GM12878 (cell line): ENCODE measurements around the gene C11orf52. TPM values are rescaled to one million over a fixed set of nuclear protein-coding genes. Genes with fewer than 3 reads are reported as not detected.
A peak's percentile ranks its signal among the peaks of the same experiment; 100 is the strongest.

ENCODE experiments used
- ATAC-seq: fragments of 200-7000 bp; cut with Tn5 transposase; 3 replicates; pipeline ENCODE4 v1.9.1; 2020; ENCODE audit warnings: mild to moderate bottlenecking, moderate library complexity
- BruUV-seq: library from RNA; stranded (reverse); fragments of 400-500 nt; replicated peaks from 2 replicates; lab custom pipeline; 2021; lab: Mats Ljungman, UMichigan
- CTCF ChIA-PET: fragments of 300-600 bp; sonication (Branson Sonifier 250); formaldehyde crosslinking; extraction: SDS; loops from one replicate; lab custom pipeline; 2021; ENCODE audit warnings: inconsistent platforms; lab: Yijun Ruan, JAX
- POLR2A ChIA-PET: fragments of 350-600 bp; formaldehyde crosslinking; extraction: SDS; loops from one replicate; lab custom pipeline; 2021; ENCODE audit warnings: inconsistent platforms; lab: Charles Lee
- RAD21 ChIA-PET: fragments of 300-600 bp; sonication (Branson Sonifier 250); formaldehyde crosslinking; loops from one replicate; lab custom pipeline; 2023; ENCODE audit warnings: antibody characterized with exemption; ENCODE audit not compliant: unreplicated experiment; lab: Charles Lee
- SMC1A ChIA-PET: fragments of 300-600 bp; sonication (Branson Sonifier 250); formaldehyde crosslinking; loops from one replicate; lab custom pipeline; 2023; ENCODE audit not compliant: unreplicated experiment, uncharacterized antibody; lab: Charles Lee
- DNase-seq: peaks from one replicate; pipeline ENCODE4 v3.0.0-alpha.2; 2011; ENCODE audit warnings: low read depth, low spot score
- FAIRE-seq: peaks from 3 replicates; lab custom pipeline; 2011; peaks lifted over from hg19 to GRCh38; lab: Jason Lieb, UNC
- H2AFZ ChIP-seq: 2 replicates; pipeline ENCODE4 v1.6.0; 2011; ENCODE audit warnings: low read depth, low read length, control low read depth; ENCODE audit not compliant: control insufficient read depth
- H3K27ac ChIP-seq: 2 replicates; pipeline ENCODE4 v1.5.1; 2011; ENCODE audit warnings: control low read depth; ENCODE audit not compliant: control insufficient read depth, insufficient read depth
- H3K27me3 ChIP-seq, 2 experiments: replicated peaks in 1 of 2; 2 replicates each; pipeline versions ENCODE4 v1.6.0 to v1.6.1; 2011; ENCODE audit warnings: low read length in 1 of 2; ENCODE audit not compliant: control insufficient read depth in 2 of 2, insufficient read depth in 2 of 2
- H3K36me3 ChIP-seq, 2 experiments: 2 replicates each; pipeline ENCODE4 v1.5.1; 2011; ENCODE audit warnings: low read length in 1 of 2; ENCODE audit not compliant: control insufficient read depth in 2 of 2, insufficient read depth in 2 of 2
- H3K4me1 ChIP-seq: 2 replicates; pipeline ENCODE4 v1.6.1; 2011; ENCODE audit warnings: mild to moderate bottlenecking, low read length, moderate library complexity, mixed read lengths; ENCODE audit not compliant: control insufficient read depth, insufficient read depth
- H3K4me2 ChIP-seq: 2 replicates; pipeline ENCODE4 v1.6.0; 2011; ENCODE audit warnings: control low read depth; ENCODE audit not compliant: control insufficient read depth, insufficient read depth
- H3K4me3 ChIP-seq: fragments of 200-600 bp; sonication (generic); 2 replicates; pipeline ENCODE4 v1.5.1; 2016
- H3K79me2 ChIP-seq: 2 replicates; pipeline ENCODE4 v1.6.0; 2011; ENCODE audit warnings: low read length; ENCODE audit not compliant: control insufficient read depth, insufficient read depth
- H3K9ac ChIP-seq: 2 replicates; pipeline ENCODE4 v1.8.0; 2011; ENCODE audit warnings: low read length, control low read depth, mixed read lengths; ENCODE audit not compliant: control insufficient read depth, insufficient read depth
- H3K9me3 ChIP-seq: replicated peaks from 3 replicates; pipeline ENCODE4 v1.5.1; 2011; ENCODE audit warnings: mild to moderate bottlenecking, low read length; ENCODE audit not compliant: control insufficient read depth, insufficient read depth
- H4K20me1 ChIP-seq: 2 replicates; pipeline ENCODE4 v1.6.0; 2011; ENCODE audit not compliant: control insufficient read depth, insufficient read depth
- CHD2 ChIP-seq: IDR thresholded peaks from 2 replicates; pipeline ENCODE4 v1.6.1; 2011; ENCODE audit warnings: low read depth, low read length, improper control_type of control experiment, borderline replicate concordance
- CHD4 ChIP-seq: fragments of 200-600 bp; sonication (generic); IDR thresholded peaks from 2 replicates; pipeline ENCODE4 v1.6.1; 2016; ENCODE audit warnings: mild to moderate bottlenecking
- CREB1 ChIP-seq: IDR thresholded peaks from 2 replicates; pipeline ENCODE4 v1.6.1; 2012; ENCODE audit warnings: low read depth, mild to moderate bottlenecking, inconsistent platforms
- DPF2 ChIP-seq: fragments of 450-650 bp; IDR thresholded peaks from 2 replicates; pipeline ENCODE4 v1.6.1; 2017; ENCODE audit warnings: mild to moderate bottlenecking
- IRF5 ChIP-seq: fragments of 450-650 bp; IDR thresholded peaks from 2 replicates; pipeline ENCODE4 v1.6.1; 2017; ENCODE audit warnings: borderline replicate concordance
- KAT2A ChIP-seq: conservative IDR thresholded peaks from 2 replicates; pipeline ENCODE4 v1.6.1; 2011; ENCODE audit warnings: low read depth, low read length; ENCODE audit not compliant: control insufficient read depth
- MXI1 ChIP-seq: fragments of 150-350 bp; IDR thresholded peaks from 2 replicates; pipeline ENCODE4 v1.6.1; 2011; ENCODE audit warnings: low read depth, mild to moderate bottlenecking, inconsistent platforms, low read length, improper control_type of control experiment
- RCOR1 ChIP-seq: conservative IDR thresholded peaks from 2 replicates; pipeline ENCODE4 v1.6.1; 2012; ENCODE audit warnings: low read depth, low read length, improper control_type of control experiment
- SMC3 ChIP-seq: IDR thresholded peaks from 2 replicates; pipeline ENCODE4 v1.6.1; 2011; ENCODE audit warnings: low read length, improper control_type of control experiment, borderline replicate concordance
- TARDBP ChIP-seq: IDR thresholded peaks from 2 replicates; pipeline ENCODE4 v1.6.1; 2016; ENCODE audit warnings: borderline replicate concordance
- ZNF217 ChIP-seq: fragments of 450-650 bp; IDR thresholded peaks from 2 replicates; pipeline ENCODE4 v1.6.1; 2017; ENCODE audit warnings: antibody characterized with exemption, mild to moderate bottlenecking
- WGBS: methylation state at CpG from one replicate; pipeline ENCODE4 v1.1.6; 2016; ENCODE audit warnings: low lambda C conversion rate; ENCODE audit not compliant: insufficient replicate concordance, insufficient coverage; ENCODE audit errors: missing lambda C conversion rate; 5-methylcytosine and 5-hydroxymethylcytosine counted together
- in situ Hi-C: fragments of 300-500 bp; cut with MboI; formaldehyde crosslinking; loops from 9 replicates; pipeline ENCODE4 v1.14.3; 2018; ENCODE audit warnings: mixed read lengths
- intact Hi-C: fragments of 100-400 bp; cut with micrococcal nuclease; formaldehyde crosslinking; loops from one replicate; pipeline ENCODE4 v1.14.2; 2022; ENCODE audit not compliant: unreplicated experiment
- polyA plus RNA-seq, 11 experiments: library from polyadenylated mRNA; depleted of rRNA in 4 of 11; unstranded in 6 of 11; stranded (reverse) in 5 of 11; fragments of >200 nt; fragmentation: Nextera tagmentation in 4 of 11; fragmentation: Illumina TruSeq in 1 of 11; extraction: Ambion mirVana in 4 of 11; extraction: Trizol in 1 of 11; gene quantifications; 1 replicate in 1 of 11; 2 replicates in 10 of 11; pipeline versions ENCODE4 v1.2.1 to v1.2.3, GENCODE V29; 2011 to 2016; ENCODE audit warnings: inconsistent platforms in 2 of 11, missing spikeins in 2 of 11, low read depth in 1 of 11
- total RNA-seq, 4 experiments: library from RNA; depleted of rRNA in 3 of 4; stranded (reverse); fragments of >200 nt in 3 of 4; fragmentation: Illumina TruSeq in 1 of 4; extraction: Trizol in 1 of 4; gene quantifications; 2 replicates each; pipeline versions ENCODE4 v1.2.1 to v1.2.3, GENCODE V29; 2013 to 2021
- TF ChIP-seq, protein P1 (sequence below): IDR thresholded peaks from 2 replicates; pipeline ENCODE4 v1.6.1; 2011; ENCODE audit warnings: borderline replicate concordance, low read depth, mild to moderate bottlenecking, moderate library complexity, mixed read lengths, low read length; ENCODE audit not compliant: insufficient read depth; ENCODE audit errors: extremely low read length

Gene C11orf52
- total and polyA plus RNA-seq, 10 of the 15 experiments (the other 5 are each of a cell fraction or from before 2014, with no cell fraction given) = not detected

DNA sequence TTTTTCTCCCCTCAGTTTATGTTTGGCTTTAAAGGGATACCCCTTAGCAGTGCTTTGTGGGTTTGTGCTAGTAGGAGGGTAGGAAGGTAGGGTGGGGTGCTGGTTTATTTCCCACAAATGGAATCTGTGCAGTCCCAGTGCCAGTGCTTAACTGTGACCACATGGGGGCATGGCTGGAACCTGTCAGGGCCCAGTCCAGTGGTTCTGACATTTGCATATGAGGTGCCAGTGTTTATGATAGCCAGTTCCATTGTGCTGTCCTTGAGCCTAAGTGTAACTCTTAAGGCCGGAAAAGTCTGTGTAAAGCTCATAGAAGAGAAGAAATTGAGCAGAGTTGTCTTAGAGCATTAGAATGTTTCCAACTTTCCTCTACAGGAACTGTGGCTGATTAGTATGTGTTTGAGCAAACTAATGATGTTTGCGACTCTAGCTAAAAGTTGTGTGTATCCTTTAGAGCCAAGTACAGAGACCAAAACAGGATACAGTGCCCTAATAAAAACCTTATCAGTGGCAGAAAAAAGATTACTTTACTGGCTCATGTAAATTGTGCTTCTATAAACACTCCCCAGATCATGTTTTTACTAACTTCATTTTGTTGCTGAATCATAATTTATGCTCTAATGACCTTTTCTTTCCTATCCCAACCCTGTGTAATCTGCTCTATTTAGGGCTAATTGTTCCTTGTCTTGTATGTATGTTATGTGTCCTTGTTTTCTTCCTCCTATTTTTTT lies 56.5 kb downstream of the C11orf52 start:
- H3K4me1 ChIP-seq = peaks cover 16% of the 10 kb centered on the region
- H3K9ac ChIP-seq = no peak overlapping the region
- H3K4me2 ChIP-seq = no peak overlapping the region
- H4K20me1 ChIP-seq = no peaks in the 10 kb centered on the region
- no peak for FAIRE-seq
- H3K36me3 ChIP-seq = no peaks in the 10 kb centered on the region
- POLR2A ChIA-PET = no interaction called here
- CTCF ChIA-PET = interaction anchor here (0.7 kb wide), 1 partner anchor 305 kb away, joined by 3 read pairs; no protein-coding TSS in a partner anchor
- WGBS = 82% methylated on average over 2 of the region's 2 CpGs
- H3K79me2 ChIP-seq = no peaks in the 10 kb centered on the region
- no peak overlapping the region for H3K27ac ChIP-seq
- in situ Hi-C loops = no loop called here
- H3K27me3 ChIP-seq = peaks cover 5 to 8% of the 10 kb centered on the region in 2 experiments; a peak in 2 of 4 replicates
- ATAC-seq = peak; percentile 27; the same call in 2 of the 3 replicates
- H2AFZ ChIP-seq = no peak overlapping the region
- no peak for DNase-seq
- RAD21 ChIA-PET = no interaction called here
- no peaks in the 10 kb centered on the region for H3K9me3 ChIP-seq
- no peak overlapping the region for H3K4me3 ChIP-seq
- no peak for TF ChIP-seq CHD4
- no peak for TF ChIP-seq TARDBP
- no peak for TF ChIP-seq CHD2
- TF ChIP-seq IRF5 = no peak
- no peak for TF ChIP-seq MXI1
- TF ChIP-seq CREB1 = no peak
- TF ChIP-seq, protein P1, sequence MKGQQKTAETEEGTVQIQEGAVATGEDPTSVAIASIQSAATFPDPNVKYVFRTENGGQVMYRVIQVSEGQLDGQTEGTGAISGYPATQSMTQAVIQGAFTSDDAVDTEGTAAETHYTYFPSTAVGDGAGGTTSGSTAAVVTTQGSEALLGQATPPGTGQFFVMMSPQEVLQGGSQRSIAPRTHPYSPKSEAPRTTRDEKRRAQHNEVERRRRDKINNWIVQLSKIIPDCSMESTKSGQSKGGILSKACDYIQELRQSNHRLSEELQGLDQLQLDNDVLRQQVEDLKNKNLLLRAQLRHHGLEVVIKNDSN = no peak
- TF ChIP-seq RCOR1 = no peak
- TF ChIP-seq ZNF217 = no peak
- TF ChIP-seq DPF2 = no peak
- no peak for TF ChIP-seq KAT2A
- TF ChIP-seq SMC3 = no peak
- no TSS peak for BruUV-seq
- intact Hi-C loops = no loop called here
- SMC1A ChIA-PET = interaction anchor here (0.6 kb wide), 1 partner anchor 54 kb away, joined by 3 read pairs; no protein-coding TSS in a partner anchor
